Lower leg skin (tissue), 3 donors: ENCODE measurements around the gene LMF2.

Experiments
- POLR2A ChIP-seq, 2 donors: fragments of 450-650 bp; IDR thresholded peaks; one replicate each; pipeline ENCODE4 v1.6.1; 2016 to 2017; ENCODE audit warnings: antibody characterized with exemption in 2 of 2, mild to moderate bottlenecking in 1 of 2, moderate library complexity in 1 of 2
- TF ChIP-seq, protein P1 (sequence below), 3 donors: fragments of 450-650 bp; IDR thresholded peaks; one replicate each; pipeline ENCODE4 v1.5.1; 2016; ENCODE audit warnings: antibody characterized with exemption in 3 of 3, mild to moderate bottlenecking in 3 of 3, moderate library complexity in 2 of 3

GRCh38 chr22:50535113-50535512 lies 27.6 kb upstream of the LMF2 start:
- no peak for TF ChIP-seq POLR2A (IDR thresholded peaks at IDR 0.05)
- TF ChIP-seq, protein P1, sequence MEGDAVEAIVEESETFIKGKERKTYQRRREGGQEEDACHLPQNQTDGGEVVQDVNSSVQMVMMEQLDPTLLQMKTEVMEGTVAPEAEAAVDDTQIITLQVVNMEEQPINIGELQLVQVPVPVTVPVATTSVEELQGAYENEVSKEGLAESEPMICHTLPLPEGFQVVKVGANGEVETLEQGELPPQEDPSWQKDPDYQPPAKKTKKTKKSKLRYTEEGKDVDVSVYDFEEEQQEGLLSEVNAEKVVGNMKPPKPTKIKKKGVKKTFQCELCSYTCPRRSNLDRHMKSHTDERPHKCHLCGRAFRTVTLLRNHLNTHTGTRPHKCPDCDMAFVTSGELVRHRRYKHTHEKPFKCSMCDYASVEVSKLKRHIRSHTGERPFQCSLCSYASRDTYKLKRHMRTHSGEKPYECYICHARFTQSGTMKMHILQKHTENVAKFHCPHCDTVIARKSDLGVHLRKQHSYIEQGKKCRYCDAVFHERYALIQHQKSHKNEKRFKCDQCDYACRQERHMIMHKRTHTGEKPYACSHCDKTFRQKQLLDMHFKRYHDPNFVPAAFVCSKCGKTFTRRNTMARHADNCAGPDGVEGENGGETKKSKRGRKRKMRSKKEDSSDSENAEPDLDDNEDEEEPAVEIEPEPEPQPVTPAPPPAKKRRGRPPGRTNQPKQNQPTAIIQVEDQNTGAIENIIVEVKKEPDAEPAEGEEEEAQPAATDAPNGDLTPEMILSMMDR (IDR thresholded peaks at IDR 0.05), result no peak
